ENCODE results near the gene EMILIN2.

EMILIN2 gene

GRCh38 chr18:2880473-2880872, 33.7 kb downstream of the EMILIN2 start:
- no peak for DNase-seq (ENCODE audit: low read depth)
- Histone ChIP-seq H3K9me3 (ENCODE audit: control insufficient read depth, low read length) (no peaks in the 10 kb centered on the region), H3K4me3 (ENCODE audit: low read length) (no peak overlapping the region), H3K4me1 (ENCODE audit: control insufficient read depth, insufficient read depth, low read length) (peaks cover 44% of the 10 kb centered on the region), H3K27me3 (replicated peaks; ENCODE audit: control insufficient read depth, insufficient read depth, low read length) (no peaks in the 10 kb centered on the region), H3K9ac (ENCODE audit: low read length) (no peak overlapping the region), H3K36me3 (ENCODE audit: control insufficient read depth, insufficient read depth, low read length, severe bottlenecking) (no peaks in the 10 kb centered on the region)

GRCh38 chr18:2881088-2881839, 34.5 kb downstream of the EMILIN2 start:
- Histone ChIP-seq H3K4me3 (ENCODE audit: low read length) (peak overlapping the region; percentile 36), H3K4me1 (ENCODE audit: control insufficient read depth, insufficient read depth, low read length) (peaks cover 39% of the 10 kb centered on the region), H3K27me3 (replicated peaks; ENCODE audit: control insufficient read depth, insufficient read depth, low read length) (no peaks in the 10 kb centered on the region), H3K9ac (ENCODE audit: low read length) (peak overlapping the region; percentile 57), H3K36me3 (ENCODE audit: control insufficient read depth, insufficient read depth, low read length, severe bottlenecking) (no peaks in the 10 kb centered on the region), H3K9me3 (ENCODE audit: control insufficient read depth, low read length) (no peaks in the 10 kb centered on the region)
- DNase-seq (ENCODE audit: low read depth): peak; percentile 86

GRCh38 chr18:2881840-2882195, 35.0 kb downstream of the EMILIN2 start:
- H3K4me1 ChIP-seq (ENCODE audit: control insufficient read depth, insufficient read depth, low read length): peaks cover 37% of the 10 kb centered on the region

GRCh38 chr18:2882201-2882600, 35.4 kb downstream of the EMILIN2 start:
- H3K9ac ChIP-seq (ENCODE audit: low read length): peak overlapping the region; percentile 39
- H3K27me3 ChIP-seq (replicated peaks; ENCODE audit: control insufficient read depth, insufficient read depth, low read length): no peaks in the 10 kb centered on the region
- no peak for DNase-seq (ENCODE audit: low read depth)
- peaks cover 33% of the 10 kb centered on the region for H3K4me1 ChIP-seq (ENCODE audit: control insufficient read depth, insufficient read depth, low read length)
- no peaks in the 10 kb centered on the region for H3K36me3 ChIP-seq (ENCODE audit: control insufficient read depth, insufficient read depth, low read length, severe bottlenecking)
- H3K4me3 ChIP-seq (ENCODE audit: low read length): no peak overlapping the region
- H3K9me3 ChIP-seq (ENCODE audit: control insufficient read depth, low read length): peaks cover 6% of the 10 kb centered on the region

More at GRCh38 chr18:2881840-2882195, 35.0 kb downstream of the EMILIN2 start:
- H3K9me3 ChIP-seq (ENCODE audit: control insufficient read depth, low read length): peaks cover 5% of the 10 kb centered on the region
- H3K9ac ChIP-seq (ENCODE audit: low read length): peak overlapping the region; percentile 39
- H3K27me3 ChIP-seq (replicated peaks; ENCODE audit: control insufficient read depth, insufficient read depth, low read length): no peaks in the 10 kb centered on the region
- H3K4me3 ChIP-seq (ENCODE audit: low read length): peak overlapping the region; percentile 36
- no peaks in the 10 kb centered on the region for H3K36me3 ChIP-seq (ENCODE audit: control insufficient read depth, insufficient read depth, low read length, severe bottlenecking)
- DNase-seq (ENCODE audit: low read depth): no peak

GRCh38 chr18:2883076-2883735, 36.4 kb downstream of the EMILIN2 start:
- Histone ChIP-seq H3K4me1 (ENCODE audit: control insufficient read depth, insufficient read depth, low read length) (peaks cover 31% of the 10 kb centered on the region), H3K4me3 (ENCODE audit: low read length) (no peak overlapping the region), H3K9ac (ENCODE audit: low read length) (peak overlapping the region; percentile 3), H3K36me3 (ENCODE audit: control insufficient read depth, insufficient read depth, low read length, severe bottlenecking) (no peaks in the 10 kb centered on the region), H3K9me3 (ENCODE audit: control insufficient read depth, low read length) (peaks cover 6% of the 10 kb centered on the region), H3K27me3 (replicated peaks; ENCODE audit: control insufficient read depth, insufficient read depth, low read length) (no peaks in the 10 kb centered on the region)
- DNase-seq (ENCODE audit: low read depth): no peak

- Histone ChIP-seq H3K27me3 (replicated peaks; ENCODE audit: control insufficient read depth, insufficient read depth, low read length) (no peaks in the 10 kb centered on the region), H3K4me3 (ENCODE audit: low read length) (no peak overlapping the region), H3K9ac (ENCODE audit: low read length) (no peak overlapping the region), H3K4me1 (ENCODE audit: control insufficient read depth, insufficient read depth, low read length) (peaks cover 30% of the 10 kb centered on the region), H3K9me3 (ENCODE audit: control insufficient read depth, low read length) (peaks cover 6% of the 10 kb centered on the region), H3K36me3 (ENCODE audit: control insufficient read depth, insufficient read depth, low read length, severe bottlenecking) (no peaks in the 10 kb centered on the region)
- no peak for DNase-seq (ENCODE audit: low read depth)
Observed at GRCh38 chr18:2884706-2885285, 38.0 kb downstream of the EMILIN2 start.

- Histone ChIP-seq H3K4me1 (ENCODE audit: control insufficient read depth, insufficient read depth, low read length) (peaks cover 6% of the 10 kb centered on the region), H3K4me3 (ENCODE audit: low read length) (no peak overlapping the region), H3K9ac (ENCODE audit: low read length) (no peak overlapping the region), H3K9me3 (ENCODE audit: control insufficient read depth, low read length) (peaks cover 6% of the 10 kb centered on the region), H3K27me3 (replicated peaks; ENCODE audit: control insufficient read depth, insufficient read depth, low read length) (no peaks in the 10 kb centered on the region), H3K36me3 (ENCODE audit: control insufficient read depth, insufficient read depth, low read length, severe bottlenecking) (peaks cover 4% of the 10 kb centered on the region)
- no peak for DNase-seq (ENCODE audit: low read depth)
Observed at GRCh38 chr18:2887470-2887869, 40.7 kb downstream of the EMILIN2 start.

- Histone ChIP-seq H3K4me3 (ENCODE audit: low read length) (no peak overlapping the region), H3K4me1 (ENCODE audit: control insufficient read depth, insufficient read depth, low read length) (peaks cover 11% of the 10 kb centered on the region), H3K36me3 (ENCODE audit: control insufficient read depth, insufficient read depth, low read length, severe bottlenecking) (peaks cover 4% of the 10 kb centered on the region), H3K9ac (ENCODE audit: low read length) (no peak overlapping the region), H3K9me3 (ENCODE audit: control insufficient read depth, low read length) (peaks cover 6% of the 10 kb centered on the region), H3K27me3 (replicated peaks; ENCODE audit: control insufficient read depth, insufficient read depth, low read length) (no peaks in the 10 kb centered on the region)
- no peak for DNase-seq (ENCODE audit: low read depth)
Observed at GRCh38 chr18:2889761-2890192, 43.0 kb downstream of the EMILIN2 start.

GRCh38 chr18:2890606-2891005, 43.8 kb downstream of the EMILIN2 start:
- Histone ChIP-seq H3K9ac (ENCODE audit: low read length) (no peak overlapping the region), H3K9me3 (ENCODE audit: control insufficient read depth, low read length) (peaks cover 6% of the 10 kb centered on the region)

GRCh38 chr18:2891526-2892431, 45.0 kb downstream of the EMILIN2 start:
- no peak overlapping the region for H3K9ac ChIP-seq (ENCODE audit: low read length)
- H3K9me3 ChIP-seq (ENCODE audit: control insufficient read depth, low read length): peaks cover 2% of the 10 kb centered on the region
- peaks cover 11% of the 10 kb centered on the region for H3K4me1 ChIP-seq (ENCODE audit: control insufficient read depth, insufficient read depth, low read length)
- H3K27me3 ChIP-seq (replicated peaks; ENCODE audit: control insufficient read depth, insufficient read depth, low read length): no peaks in the 10 kb centered on the region
- H3K36me3 ChIP-seq (ENCODE audit: control insufficient read depth, insufficient read depth, low read length, severe bottlenecking): peaks cover 4% of the 10 kb centered on the region
- no peak for DNase-seq (ENCODE audit: low read depth)
- no peak overlapping the region for H3K4me3 ChIP-seq (ENCODE audit: low read length)

More at GRCh38 chr18:2890606-2891005, 43.8 kb downstream of the EMILIN2 start:
- peaks cover 11% of the 10 kb centered on the region for H3K4me1 ChIP-seq (ENCODE audit: control insufficient read depth, insufficient read depth, low read length)
- no peak overlapping the region for H3K4me3 ChIP-seq (ENCODE audit: low read length)
- DNase-seq (ENCODE audit: low read depth): no peak
- H3K36me3 ChIP-seq (ENCODE audit: control insufficient read depth, insufficient read depth, low read length, severe bottlenecking): peaks cover 4% of the 10 kb centered on the region
- H3K27me3 ChIP-seq (replicated peaks; ENCODE audit: control insufficient read depth, insufficient read depth, low read length): no peaks in the 10 kb centered on the region

Measured in adipocyte (in vitro differentiated cells).